Progenitor cell of endocrine pancreas (in vitro differentiated cells): Measurements from ENCODE around the gene NYAP1. TPM values are rescaled to one million over a fixed set of nuclear protein-coding genes. Genes with fewer than 3 reads are reported as not detected.

ENCODE experiments used
- DNase-seq: peaks from one replicate; pipeline ENCODE4 v3.0.0; 2021; ENCODE audit warnings: low spot score; ENCODE audit not compliant: unreplicated experiment
- H3K27ac Mint-ChIP-seq: 2 replicates; pipeline ENCODE4 v1.8.0; 2021; ENCODE audit warnings: mild to moderate bottlenecking, moderate library complexity, mixed read lengths
- H3K27me3 Mint-ChIP-seq: 2 replicates; pipeline ENCODE4 v1.8.0; 2021; ENCODE audit warnings: mixed read lengths
- H3K36me3 Mint-ChIP-seq: 2 replicates; pipeline ENCODE4 v1.8.0; 2022; ENCODE audit warnings: mixed read lengths; ENCODE audit not compliant: insufficient read depth
- H3K4me1 Mint-ChIP-seq: 2 replicates; pipeline ENCODE4 v1.8.0; 2021; ENCODE audit warnings: low read depth, mixed read lengths
- H3K4me3 Mint-ChIP-seq: 2 replicates; pipeline ENCODE4 v1.8.0; 2021; ENCODE audit warnings: low read depth, mild to moderate bottlenecking, moderate library complexity, mixed read lengths
- H3K9me3 Mint-ChIP-seq: 2 replicates; pipeline ENCODE4 v1.8.0; 2021; ENCODE audit warnings: low read depth, mixed read lengths
- CTCF ChIP-seq: fragments of 200-600 bp; sonication (generic); IDR thresholded peaks from one replicate; pipeline ENCODE4 v1.5.0; 2021; ENCODE audit warnings: antibody characterized with exemption, mild to moderate bottlenecking; ENCODE audit not compliant: unreplicated experiment
- total RNA-seq: library from RNA; stranded (reverse); gene quantifications from 2 replicates; pipeline ENCODE4 v1.2.1, GENCODE V29; 2021

NYAP1 gene
- total RNA-seq, 1 donor from 2014 or later, result 4.9 TPM

GRCh38 chr7:100543586-100543985 lies 59.9 kb downstream of the NYAP1 start:
- no peak overlapping the region for H3K4me3 Mint-ChIP-seq
- H3K27me3 Mint-ChIP-seq, result no peaks in the 10 kb centered on the region
- TF ChIP-seq CTCF, result no peak
- H3K27ac Mint-ChIP-seq, result no peak overlapping the region
- H3K36me3 Mint-ChIP-seq, result no peaks in the 10 kb centered on the region
- peaks cover 54% of the 10 kb centered on the region for H3K4me1 Mint-ChIP-seq
- DNase-seq, result no peak
- H3K9me3 Mint-ChIP-seq, result no peaks in the 10 kb centered on the region

- DNase-seq, result no peak
- H3K27me3 Mint-ChIP-seq, result no peaks in the 10 kb centered on the region
- H3K27ac Mint-ChIP-seq, result peak overlapping the region; percentile 92
- H3K9me3 Mint-ChIP-seq, result no peaks in the 10 kb centered on the region
- no peaks in the 10 kb centered on the region for H3K36me3 Mint-ChIP-seq
- no peak for TF ChIP-seq CTCF
- no peak overlapping the region for H3K4me3 Mint-ChIP-seq
- peaks cover 50% of the 10 kb centered on the region for H3K4me1 Mint-ChIP-seq
These were observed 60.7 kb downstream of the NYAP1 start for GRCh38 chr7:100544386-100544785.

Other genes starting within 250 kb of the NYAP1 start
- gene SPDYE3, start 176.2 kb upstream of the NYAP1 start, total RNA-seq, result not detected in 2 replicates
- 64.6 and 67.9 TPM in 2 replicates for gene PILRB, start 125.8 kb upstream of the NYAP1 start, total RNA-seq
- gene PILRA, start 110.4 kb upstream of the NYAP1 start, total RNA-seq, result 3.9 and 5.3 TPM in 2 replicates
- 2.5 and 3.8 TPM in 2 replicates for gene ZCWPW1, start 55.2 kb upstream of the NYAP1 start, total RNA-seq
- gene MEPCE, start 54.1 kb upstream of the NYAP1 start, total RNA-seq, result 34.6 and 35.4 TPM in 2 replicates
- 23.7 and 29.8 TPM in 2 replicates for gene PPP1R35, start 47.4 kb upstream of the NYAP1 start, total RNA-seq
- 0.67 and 1.7 TPM in 2 replicates for gene SPACDR, start 19.7 kb upstream of the NYAP1 start, total RNA-seq
- 27.9 and 32.2 TPM in 2 replicates for gene TSC22D4, start 4.7 kb upstream of the NYAP1 start, total RNA-seq
- gene AGFG2, start 55.3 kb downstream of the NYAP1 start, total RNA-seq, result 9.8 and 10.3 TPM in 2 replicates
- gene SAP25, start 90.0 kb downstream of the NYAP1 start, total RNA-seq, result 7.7 and 8.1 TPM in 2 replicates
- gene LRCH4, start 102.2 kb downstream of the NYAP1 start, total RNA-seq, result 76.6 and 82.7 TPM in 2 replicates
- gene FBXO24, start 102.4 kb downstream of the NYAP1 start, total RNA-seq, result 0.41 and 1.2 TPM in 2 replicates
- gene PCOLCE, start 118.4 kb downstream of the NYAP1 start, total RNA-seq, result 16.1 and 20.3 TPM in 2 replicates
- 27.1 and 27.9 TPM in 2 replicates for gene MOSPD3, start 128.6 kb downstream of the NYAP1 start, total RNA-seq
- 0.62 and 0.93 TPM in 2 replicates for gene TFR2, start 157.6 kb downstream of the NYAP1 start, total RNA-seq
- gene ACTL6B, start 172.5 kb downstream of the NYAP1 start, total RNA-seq, result 4.1 and 4.2 TPM in 2 replicates
- 160 and 167 TPM in 2 replicates for gene GNB2, start 189.8 kb downstream of the NYAP1 start, total RNA-seq
- gene GIGYF1, start 210.3 kb downstream of the NYAP1 start, total RNA-seq, result 89.3 and 95.1 TPM in 2 replicates
- 30.2 and 33.7 TPM in 2 replicates for gene POP7, start 222.2 kb downstream of the NYAP1 start, total RNA-seq
- gene EPO, start 236.5 kb downstream of the NYAP1 start, total RNA-seq, result 0.22 and 0.29 TPM in 2 replicates
- not detected in 2 replicates for gene ZAN, start 249.7 kb downstream of the NYAP1 start, total RNA-seq